Astrocyte (in vitro differentiated cells and primary cell): Measurements from ENCODE around the gene CSNK1A1.

Experiments used
- EZH2 ChIP-seq: IDR thresholded peaks from 2 replicates; pipeline ENCODE4 v1.6.1; 2012; ENCODE audit warnings: mild to moderate bottlenecking, low read length, inconsistent platforms; ENCODE audit not compliant: insufficient read depth
- TF ChIP-seq, protein P1 (sequence below): IDR thresholded peaks from 2 replicates; pipeline ENCODE4 v1.5.1; 2011; ENCODE audit warnings: low read depth, mild to moderate bottlenecking, inconsistent platforms, low read length, moderate library complexity; ENCODE audit not compliant: insufficient read depth

DNA sequence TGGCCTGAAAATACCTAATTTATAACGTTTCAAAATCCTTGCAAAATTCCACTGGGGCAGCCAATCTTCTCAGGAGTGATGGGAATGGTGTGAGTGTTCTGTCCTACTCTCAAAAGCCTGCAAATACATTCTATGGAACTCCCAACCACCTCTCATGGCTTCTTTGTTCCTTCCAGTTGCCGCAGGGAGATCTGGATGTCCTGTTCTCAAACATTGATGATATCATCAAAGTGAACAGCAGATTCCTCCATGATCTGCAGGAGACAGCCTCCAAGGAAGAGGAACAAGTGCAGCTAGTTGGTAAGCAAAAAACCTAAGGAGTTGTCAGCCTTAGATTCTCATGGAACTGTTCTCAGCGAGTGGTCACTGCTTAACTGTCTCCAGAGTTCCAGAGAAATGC lies 49.7 kb upstream of the CSNK1A1 start:
- TF ChIP-seq, protein P1, sequence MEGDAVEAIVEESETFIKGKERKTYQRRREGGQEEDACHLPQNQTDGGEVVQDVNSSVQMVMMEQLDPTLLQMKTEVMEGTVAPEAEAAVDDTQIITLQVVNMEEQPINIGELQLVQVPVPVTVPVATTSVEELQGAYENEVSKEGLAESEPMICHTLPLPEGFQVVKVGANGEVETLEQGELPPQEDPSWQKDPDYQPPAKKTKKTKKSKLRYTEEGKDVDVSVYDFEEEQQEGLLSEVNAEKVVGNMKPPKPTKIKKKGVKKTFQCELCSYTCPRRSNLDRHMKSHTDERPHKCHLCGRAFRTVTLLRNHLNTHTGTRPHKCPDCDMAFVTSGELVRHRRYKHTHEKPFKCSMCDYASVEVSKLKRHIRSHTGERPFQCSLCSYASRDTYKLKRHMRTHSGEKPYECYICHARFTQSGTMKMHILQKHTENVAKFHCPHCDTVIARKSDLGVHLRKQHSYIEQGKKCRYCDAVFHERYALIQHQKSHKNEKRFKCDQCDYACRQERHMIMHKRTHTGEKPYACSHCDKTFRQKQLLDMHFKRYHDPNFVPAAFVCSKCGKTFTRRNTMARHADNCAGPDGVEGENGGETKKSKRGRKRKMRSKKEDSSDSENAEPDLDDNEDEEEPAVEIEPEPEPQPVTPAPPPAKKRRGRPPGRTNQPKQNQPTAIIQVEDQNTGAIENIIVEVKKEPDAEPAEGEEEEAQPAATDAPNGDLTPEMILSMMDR, result no peak
- no peak for TF ChIP-seq EZH2
